ENCODE results near the gene LRBA.
"Not testable (repeated sequence)": the region's sequence is repeated elsewhere in the genome, so short reads cannot be mapped to it uniquely, and the experiment has no call there.

The LRBA gene

GRCh38 chr4:150974252-150974640, 40.8 kb downstream of the LRBA start:
- DNase-seq = no peak

GRCh38 chr4:150973626-150974251, 41.3 kb downstream of the LRBA start:
- no peak for DNase-seq

GRCh38 chr4:150972592-150972991, 42.5 kb downstream of the LRBA start:
- no peak for DNase-seq

- DNase-seq = no peak
Observed at GRCh38 chr4:150971901-150972300, 43.2 kb downstream of the LRBA start.

GRCh38 chr4:150970685-150971151, 44.4 kb downstream of the LRBA start:
- no peak for DNase-seq

GRCh38 chr4:150964754-150965153, 50.3 kb downstream of the LRBA start:
- no peak for DNase-seq

GRCh38 chr4:150963602-150964345, 51.3 kb downstream of the LRBA start:
- DNase-seq = not testable (repeated sequence)

GRCh38 chr4:150962245-150962644, 52.8 kb downstream of the LRBA start:
- no peak for DNase-seq

GRCh38 chr4:150961566-150961965, 53.5 kb downstream of the LRBA start:
- DNase-seq = no peak

GRCh38 chr4:150960818-150961217, 54.3 kb downstream of the LRBA start:
- peak; percentile 20 for DNase-seq

- peak; percentile 22 for DNase-seq
Observed at GRCh38 chr4:150960079-150960478, 55.0 kb downstream of the LRBA start.

GRCh38 chr4:150957981-150958380, 57.1 kb downstream of the LRBA start:
- not testable (repeated sequence) for DNase-seq

- DNase-seq = not testable (repeated sequence)
Observed at GRCh38 chr4:150957095-150957494, 58.0 kb downstream of the LRBA start.

GRCh38 chr4:150953916-150954315, 61.2 kb downstream of the LRBA start:
- DNase-seq = not testable (repeated sequence)

- DNase-seq = no peak
Observed at GRCh38 chr4:150952167-150952845, 62.8 kb downstream of the LRBA start.

- no peak for DNase-seq
Observed at GRCh38 chr4:150950657-150951288, 64.3 kb downstream of the LRBA start.

- no peak for DNase-seq
Observed at GRCh38 chr4:150949943-150950342, 65.1 kb downstream of the LRBA start.

GRCh38 chr4:150949342-150949741, 65.7 kb downstream of the LRBA start:
- no peak for DNase-seq

GRCh38 chr4:150948710-150949109, 66.4 kb downstream of the LRBA start:
- no peak for DNase-seq

- no peak for DNase-seq
Observed at GRCh38 chr4:150948074-150948473, 67.0 kb downstream of the LRBA start.

GRCh38 chr4:150944660-150945059, 70.4 kb downstream of the LRBA start:
- no peak for DNase-seq

GRCh38 chr4:150943818-150944217, 71.3 kb downstream of the LRBA start:
- no peak for DNase-seq

- DNase-seq = no peak
Observed at GRCh38 chr4:150943126-150943525, 72.0 kb downstream of the LRBA start.

Data from fibroblast of skin of right biceps (primary cell).